H1 (cell line): ENCODE data around the gene S1PR3. TPM values are rescaled to one million over a fixed set of nuclear protein-coding genes. Genes with fewer than 3 reads are reported as not detected.

Source experiments
- CTCF ChIA-PET: fragments of 300-600 bp; sonication (Branson Sonifier 250); formaldehyde crosslinking; loops from one replicate; lab custom pipeline; 2021; ENCODE audit not compliant: partially characterized antibody; lab: Charles Lee
- POLR2A ChIA-PET: fragments of 300-600 bp; sonication (Branson Sonifier 250); formaldehyde crosslinking; loops from one replicate; lab custom pipeline; 2021; ENCODE audit warnings: inconsistent platforms; ENCODE audit not compliant: partially characterized antibody; lab: Charles Lee
- DNase-seq, 2 experiments: peaks; one replicate each; pipeline versions ENCODE4 v3.0.0 to v3.0.0-alpha.2; 2010 to 2022; ENCODE audit warnings: low spot score in 2 of 2, low read depth in 1 of 2, mixed read lengths in 1 of 2
- FAIRE-seq: peaks from 2 replicates; lab custom pipeline; 2011; peaks lifted over from hg19 to GRCh38; lab: Jason Lieb, UNC
- H2AFZ ChIP-seq: 2 replicates; pipeline ENCODE4 v1.8.1; 2012; ENCODE audit warnings: low read length, inconsistent platforms
- H2AK5ac ChIP-seq: 2 replicates; pipeline ENCODE4 v1.6.1; 2013; ENCODE audit warnings: low read depth, low read length
- H2BK120ac ChIP-seq: replicated peaks from 2 replicates; pipeline ENCODE3; 2013; ENCODE audit warnings: low read depth, low read length, inconsistent platforms
- H2BK12ac ChIP-seq: 2 replicates; pipeline ENCODE4 v1.6.1; 2013; ENCODE audit warnings: low read depth, low read length
- H2BK15ac ChIP-seq: 2 replicates; pipeline ENCODE4 v1.6.1; 2013; ENCODE audit warnings: low read length
- H2BK20ac ChIP-seq: 2 replicates; pipeline ENCODE4 v1.6.1; 2013; ENCODE audit warnings: low read length
- H2BK5ac ChIP-seq: 2 replicates; pipeline ENCODE4 v1.6.1; 2013; ENCODE audit warnings: low read depth, low read length
- H3K14ac ChIP-seq: 2 replicates; pipeline ENCODE4 v1.6.1; 2013; ENCODE audit warnings: inconsistent platforms; ENCODE audit not compliant: insufficient read length
- H3K18ac ChIP-seq: 2 replicates; pipeline ENCODE4 v1.6.1; 2013; ENCODE audit warnings: low read length; ENCODE audit errors: extremely low read depth
- H3K23ac ChIP-seq: 2 replicates; pipeline ENCODE4 v1.6.1; 2013; ENCODE audit warnings: inconsistent platforms; ENCODE audit not compliant: insufficient read length
- H3K23me2 ChIP-seq: 2 replicates; pipeline ENCODE4 v1.6.1; 2013; ENCODE audit warnings: low read depth, low read length
- H3K27ac ChIP-seq: 2 replicates; pipeline ENCODE4 v1.6.1; 2011; ENCODE audit warnings: low read depth, low read length, inconsistent platforms
- H3K27me3 ChIP-seq, 4 experiments: replicated peaks in 1 of 4; 1 replicate in 1 of 4; 2 replicates in 3 of 4; pipeline versions ENCODE4 v1.6.1 to v1.8.1; 2011 to 2013; ENCODE audit warnings: low read length in 3 of 4, mild to moderate bottlenecking in 3 of 4, inconsistent platforms in 2 of 4, mixed read lengths in 2 of 4, moderate library complexity in 1 of 4; ENCODE audit not compliant: control insufficient read depth in 3 of 4, insufficient read depth in 3 of 4; ENCODE audit errors: extremely low read depth in 1 of 4
- H3K36me3 ChIP-seq, 4 experiments: 2 replicates each; pipeline versions ENCODE4 v1.6.1 to v1.8.1; 2011 to 2013; ENCODE audit warnings: mild to moderate bottlenecking in 4 of 4, low read length in 3 of 4, moderate library complexity in 2 of 4, control low read depth in 1 of 4, inconsistent platforms in 1 of 4; ENCODE audit not compliant: insufficient read depth in 4 of 4, control insufficient read depth in 2 of 4
- H3K4ac ChIP-seq: replicated peaks from 2 replicates; pipeline ENCODE3; 2013; ENCODE audit warnings: low read length, low read depth, mixed read lengths, inconsistent platforms; ENCODE audit not compliant: insufficient read length
- H3K4me1 ChIP-seq, 4 experiments: replicated peaks in 1 of 4; 1 replicate in 1 of 4; 2 replicates in 3 of 4; pipeline versions ENCODE4 v1.6.1 to v1.8.1; 2011 to 2013; ENCODE audit warnings: low read length in 3 of 4, inconsistent platforms in 2 of 4, mixed read lengths in 1 of 4; ENCODE audit not compliant: insufficient read depth in 4 of 4, control insufficient read depth in 3 of 4
- H3K4me2 ChIP-seq, 2 experiments: 2 replicates each; pipeline versions ENCODE4 v1.6.1 to v1.8.1; 2011 to 2013; ENCODE audit warnings: low read depth in 2 of 2, low read length in 2 of 2, control low read depth in 1 of 2, inconsistent platforms in 1 of 2, mild to moderate bottlenecking in 1 of 2; ENCODE audit not compliant: insufficient read depth in 1 of 2
- H3K4me3 ChIP-seq, 4 experiments: fragments of 200-600, 300-600 bp in 1 of 4; sonication (generic), shearing (Covaris generic), sonication (Bioruptor Twin) in 1 of 4; 2 replicates each; pipeline versions ENCODE4 v1.5.1 to v1.8.1; 2011 to 2016; ENCODE audit warnings: low read length in 4 of 4, low read depth in 3 of 4, control low read depth in 2 of 4, inconsistent platforms in 2 of 4, mild to moderate bottlenecking in 2 of 4, mixed read lengths in 1 of 4, moderate library complexity in 1 of 4; ENCODE audit not compliant: insufficient read depth in 2 of 4; ENCODE audit errors: extremely low read depth in 1 of 4
- H3K56ac ChIP-seq: replicated peaks from 2 replicates; pipeline ENCODE3; 2013; ENCODE audit warnings: low read depth, mild to moderate bottlenecking, mixed read lengths, low read length, inconsistent platforms; ENCODE audit not compliant: insufficient read length
- H3K79me1 ChIP-seq: 2 replicates; pipeline ENCODE4 v1.6.1; 2013; ENCODE audit warnings: low read depth, low read length, control low read depth
- H3K79me2 ChIP-seq, 2 experiments: 2 replicates each; pipeline versions ENCODE4 v1.6.1 to v1.8.1; 2012 to 2013; ENCODE audit warnings: low read length in 2 of 2, mild to moderate bottlenecking in 2 of 2, inconsistent platforms in 1 of 2; ENCODE audit not compliant: insufficient read depth in 2 of 2, control insufficient read depth in 1 of 2
- H3K9ac ChIP-seq, 4 experiments: replicated peaks in 1 of 4; 1 replicate in 1 of 4; 2 replicates in 3 of 4; pipeline versions ENCODE4 v1.6.1 to v1.8.1; 2011 to 2013; ENCODE audit warnings: low read depth in 3 of 4, low read length in 3 of 4, control low read depth in 2 of 4, mild to moderate bottlenecking in 2 of 4, moderate library complexity in 2 of 4, inconsistent platforms in 1 of 4; ENCODE audit errors: extremely low read depth in 1 of 4
- H3K9me3 ChIP-seq, 2 experiments: 2 replicates each; pipeline versions ENCODE4 v1.6.1 to v1.8.1; 2012 to 2013; ENCODE audit warnings: mild to moderate bottlenecking in 2 of 2, moderate library complexity in 2 of 2, control low read depth in 1 of 2, inconsistent platforms in 1 of 2, low read depth in 1 of 2, low read length in 1 of 2, mixed read lengths in 1 of 2; ENCODE audit not compliant: insufficient read depth in 2 of 2
- H4K20me1 ChIP-seq, 2 experiments: replicated peaks in 1 of 2; 2 replicates each; pipeline versions ENCODE3 to v1.8.1; 2011 to 2013; ENCODE audit warnings: inconsistent platforms in 2 of 2, low read length in 2 of 2, mild to moderate bottlenecking in 1 of 2; ENCODE audit not compliant: insufficient read depth in 2 of 2, control insufficient read depth in 1 of 2
- H4K5ac ChIP-seq: 2 replicates; pipeline ENCODE4 v1.6.1; 2013; ENCODE audit warnings: low read length, low read depth, mixed read lengths, inconsistent platforms; ENCODE audit not compliant: insufficient read length
- H4K8ac ChIP-seq: 2 replicates; pipeline ENCODE4 v1.8.0; 2013; ENCODE audit warnings: mild to moderate bottlenecking, moderate library complexity, low read length, inconsistent platforms; ENCODE audit not compliant: insufficient read depth; ENCODE audit errors: extremely low read depth
- H4K91ac ChIP-seq: replicated peaks from 2 replicates; pipeline ENCODE3; 2013; ENCODE audit warnings: low read length, mixed read lengths, inconsistent platforms; ENCODE audit not compliant: insufficient read length
- CEBPB ChIP-seq: IDR thresholded peaks from 2 replicates; pipeline ENCODE4 v1.6.1; 2012; ENCODE audit warnings: low read depth, low read length
- GABPA ChIP-seq: IDR thresholded peaks from 2 replicates; pipeline ENCODE4 v1.6.1; 2011; ENCODE audit warnings: mild to moderate bottlenecking, low read length, moderate library complexity, borderline replicate concordance; ENCODE audit not compliant: insufficient read depth
- KDM5A ChIP-seq: fragments of 200-600 bp; IDR thresholded peaks from 2 replicates; pipeline ENCODE4 v1.7.1; 2012; ENCODE audit warnings: mild to moderate bottlenecking, low read length, inconsistent platforms, mixed read lengths
- RAD21 ChIP-seq, 2 experiments: IDR thresholded peaks in 1 of 2; conservative IDR thresholded peaks in 1 of 2; 2 replicates each; pipeline ENCODE4 v1.6.1; 2011; ENCODE audit warnings: low read depth in 2 of 2, low read length in 2 of 2, improper control_type of control experiment in 1 of 2, inconsistent platforms in 1 of 2, mild to moderate bottlenecking in 1 of 2, moderate library complexity in 1 of 2
- TAF7 ChIP-seq: optimal IDR thresholded peaks from 2 replicates; pipeline ENCODE3; 2011; ENCODE audit warnings: low read depth, mild to moderate bottlenecking, inconsistent platforms, low read length, moderate library complexity, borderline replicate concordance
- TEAD4 ChIP-seq: IDR thresholded peaks from 2 replicates; pipeline ENCODE4 v1.6.1; 2012; ENCODE audit warnings: low read depth, low read length, inconsistent platforms, mixed read lengths
- WGBS, 2 experiments: shearing (Covaris generic) in 1 of 2; methylation state at CpG; one replicate each; pipeline versions ENCODE4 v1.1.6 to v1.1.7; 2013 to 2015; ENCODE audit warnings: low lambda C conversion rate in 2 of 2, mixed read lengths in 2 of 2, inconsistent platforms in 1 of 2, low coverage in 1 of 2, missing lambda C conversion rate in 1 of 2; ENCODE audit not compliant: insufficient replicate concordance in 2 of 2, insufficient coverage in 1 of 2, insufficient read length in 1 of 2; ENCODE audit errors: extremely low coverage in 1 of 2, missing lambda C conversion rate in 1 of 2; 5-methylcytosine and 5-hydroxymethylcytosine counted together
- polyA plus RNA-seq, 7 experiments: library from polyadenylated mRNA; depleted of rRNA in 3 of 7; stranded (reverse) in 5 of 7; unstranded in 2 of 7; fragments of >200 nt in 5 of 7; fragments of 200-250 nt in 2 of 7; gene quantifications; 1 replicate in 5 of 7; 2 replicates in 1 of 7; 4 replicates in 1 of 7; pipeline versions ENCODE4 v1.2.1 to v1.2.3, GENCODE V29; 2011 to 2013; ENCODE audit warnings: missing spikeins in 2 of 7, mixed read lengths in 2 of 7
- total RNA-seq: library from RNA; stranded (reverse); fragmentation: NEBNext Ultra II Directional; extraction: Animal tissue kit (Norgen Biotek cat#: 25700); gene quantifications from 2 replicates; pipeline ENCODE4 v1.2.1, GENCODE V29; 2021

S1PR3 gene
- total and polyA plus RNA-seq, 2 of the 8 experiments (the other 6 are each of a cell fraction or from before 2014, with no cell fraction given) = 3.7 to 6.4 TPM

GRCh38 chr9:88995627-88996026 is 4.4 kb downstream of the S1PR3 start:
- CTCF ChIA-PET = no interaction called here
- Histone ChIP-seq H2AFZ (no peak overlapping the region), H2AK5ac (no peak overlapping the region), H4K20me1 (peaks cover 3 to 4% of the 10 kb centered on the region in 2 experiments), H3K23me2 (peaks cover 6% of the 10 kb centered on the region), H2BK20ac (no peak overlapping the region), H3K14ac (no peak overlapping the region), H3K23ac (no peak overlapping the region), H3K27me3 (no peaks in the 10 kb centered on the region; a peak in 2 of 7 replicates), H4K91ac (no peak overlapping the region), H3K4me1 (peaks cover 0 to 5% (median 3%) of the 10 kb centered on the region in 4 experiments; a peak in 5 of 7 replicates), H3K9me3 (no peaks in the 10 kb centered on the region), H3K9ac (no peak overlapping the region), H2BK120ac (no peak overlapping the region), H4K5ac (no peak overlapping the region), H3K4ac (no peak overlapping the region), H4K8ac (no peak overlapping the region), H3K18ac (no peak overlapping the region), H2BK12ac (no peak overlapping the region), H3K4me2 (no peak overlapping the region), H3K79me1 (no peaks in the 10 kb centered on the region), H2BK5ac (no peak overlapping the region), H3K56ac (no peak overlapping the region), H3K4me3 (no peak overlapping the region), H3K79me2 (0 out of 4 replicates have a peak, but pooled peaks cover 0 to 4% of the 10 kb centered on the region in 2 experiments), H3K36me3 (no peaks in the 10 kb centered on the region; a peak in 1 of 8 replicates), H2BK15ac (no peak overlapping the region), H3K27ac (no peak overlapping the region)
- DNase-seq = no peak
- FAIRE-seq = no peak
- 98% methylated on average over 6 of the region's 6 CpGs; no CpG with 5 or more reads in 1 of the 2 experiments for WGBS, 2 experiments
- POLR2A ChIA-PET = no interaction called here
- no peak for TF ChIP-seq GABPA
- no peak for TF ChIP-seq RAD21 (IDR thresholded peaks at IDR 0.05 in 1 of 2, conservative IDR thresholded peaks at IDR 0.05 in 1 of 2; ENCODE audit: low read depth in 2 of 2, low read length in 2 of 2)
- no peak for TF ChIP-seq TAF7
- no peak for TF ChIP-seq TEAD4
- TF ChIP-seq KDM5A = no peak
- TF ChIP-seq CEBPB = no peak
